HG03159 (cell line): Measurements from ENCODE around the gene ADAM21.
"Not testable (repeated sequence)": the region's sequence is repeated elsewhere in the genome, so short reads cannot be mapped to it uniquely, and the experiment has no call there.

ENCODE experiments used
- ATAC-seq: cut with Tn5 transposase; IDR thresholded peaks from one replicate; pipeline ENCODE4 v1.9.1; 2021; ENCODE audit warnings: mild to moderate bottlenecking, moderate library complexity; ENCODE audit not compliant: unreplicated experiment

ADAM21 gene

DNA sequence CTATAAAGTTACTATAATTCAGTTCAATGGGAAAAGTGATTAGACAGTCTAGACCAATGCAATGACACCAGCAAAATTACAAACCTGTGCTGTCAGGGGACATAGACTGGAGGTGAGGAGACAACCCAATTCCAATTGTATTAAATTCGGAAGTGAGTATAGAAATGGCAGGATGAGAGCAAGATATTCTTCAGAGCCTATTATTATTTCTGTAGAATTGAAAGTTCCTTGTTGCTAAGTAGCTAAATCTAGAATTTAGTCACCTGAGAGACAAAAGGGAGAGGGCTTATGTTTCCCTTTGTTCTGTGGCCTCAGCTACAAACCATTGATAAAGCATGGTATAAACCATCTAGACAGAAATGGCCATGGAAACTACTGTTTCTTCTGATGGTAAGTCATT lies at the start of gene ADAM21:
ADAM21 (plus strand) TSS at position 301 of the 400 bp plus-strand sequence. CDS start 5,326 bp downstream, outside the sequence.
- no peak for ATAC-seq

DNA sequence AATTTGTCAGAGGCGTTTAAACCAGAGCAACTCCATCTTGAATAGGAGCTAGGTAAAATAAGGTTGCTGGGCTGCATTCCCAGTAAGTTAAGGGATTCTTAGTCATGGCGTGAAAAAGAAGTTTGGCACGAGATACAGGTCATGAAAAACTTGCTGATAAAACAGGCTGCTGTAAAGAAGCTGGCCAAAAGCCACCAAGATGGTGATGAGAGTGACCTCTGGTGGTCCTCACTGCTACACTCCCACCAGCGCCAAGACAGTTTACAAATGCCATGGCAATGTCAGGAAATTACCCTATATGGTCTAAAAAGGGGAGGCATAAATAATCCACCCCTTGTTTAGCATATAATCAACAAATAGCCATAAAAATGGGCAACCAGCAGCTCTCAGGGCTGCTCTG lies 48.6 kb upstream of the ADAM21 start:
- ATAC-seq = not testable (repeated sequence)

DNA sequence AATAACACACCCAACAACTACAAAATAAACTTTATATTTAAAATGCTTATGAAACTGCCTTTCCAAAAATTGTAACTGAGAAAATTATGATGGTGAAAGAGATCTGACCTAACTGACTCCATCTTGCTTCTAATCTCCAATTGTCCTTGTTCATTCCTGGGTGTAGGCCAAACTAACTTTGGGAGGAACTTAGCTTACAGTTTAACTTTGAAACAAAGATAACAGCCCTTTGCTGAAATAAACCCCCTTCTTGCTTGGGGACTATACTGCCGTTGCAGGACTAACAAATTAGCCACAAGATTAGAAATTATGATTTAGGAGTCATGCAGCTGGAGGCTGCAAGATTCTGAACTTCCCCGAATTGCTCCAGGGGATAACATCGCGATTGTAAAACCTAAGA lies 45.8 kb upstream of the ADAM21 start:
- ATAC-seq = not testable (repeated sequence)

DNA sequence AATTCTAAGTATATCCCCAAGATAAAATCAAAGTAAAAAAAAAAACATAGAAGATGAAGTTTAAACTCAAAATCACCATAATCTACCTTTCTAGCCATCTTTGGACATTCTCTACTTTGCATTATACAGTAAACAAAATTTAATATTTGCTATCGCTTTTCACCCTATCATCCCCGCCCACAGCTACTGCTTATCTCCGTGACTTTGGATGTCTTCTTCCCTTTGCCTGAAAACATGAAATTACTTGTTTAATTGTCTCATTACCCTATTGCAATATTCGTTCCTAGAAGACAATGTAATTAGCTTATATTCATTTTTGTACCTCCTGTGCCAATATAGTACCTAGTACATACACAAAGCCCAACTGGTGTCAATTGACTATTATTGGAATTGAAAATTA lies 44.4 kb upstream of the ADAM21 start:
- ATAC-seq = no peak

DNA sequence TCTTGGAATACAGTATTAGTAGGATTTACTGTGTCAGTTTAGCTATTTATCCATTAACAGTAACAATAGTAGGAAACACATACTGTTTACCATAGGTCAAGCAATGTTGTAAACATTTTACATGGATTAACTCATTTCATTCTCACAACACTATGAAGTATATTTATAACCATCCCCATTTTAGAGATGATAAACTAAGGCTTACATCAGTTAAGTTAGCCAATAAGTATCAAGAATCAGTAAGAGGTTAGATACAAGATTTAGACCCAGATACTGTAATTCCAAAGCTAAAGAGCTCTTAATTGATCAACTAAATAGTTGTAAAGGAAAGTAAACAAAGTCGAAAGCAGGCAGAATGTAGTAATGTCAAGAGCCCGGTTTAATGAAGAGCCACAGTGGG lies 36.2 kb upstream of the ADAM21 start:
- ATAC-seq = no peak

DNA sequence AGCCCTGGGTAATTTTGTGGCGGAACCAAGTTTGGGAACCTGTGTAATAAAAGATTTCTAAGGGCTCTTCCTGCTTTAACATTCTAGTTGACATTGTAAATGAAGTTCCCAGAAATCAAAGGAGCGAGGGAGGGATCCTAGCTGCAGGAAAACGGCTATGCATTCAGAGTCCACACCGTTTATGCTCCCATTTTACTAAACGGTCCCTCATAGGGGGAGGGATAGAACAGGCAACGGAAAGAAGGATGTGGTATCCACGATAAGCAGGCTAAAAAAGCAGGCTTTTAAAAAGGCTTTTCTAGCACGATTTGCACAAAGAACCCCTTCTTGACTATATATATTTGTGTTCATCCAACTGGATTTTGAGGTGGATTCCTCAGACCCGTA lies 35.6 kb upstream of the ADAM21 start:
- ATAC-seq = peak; percentile 4

DNA sequence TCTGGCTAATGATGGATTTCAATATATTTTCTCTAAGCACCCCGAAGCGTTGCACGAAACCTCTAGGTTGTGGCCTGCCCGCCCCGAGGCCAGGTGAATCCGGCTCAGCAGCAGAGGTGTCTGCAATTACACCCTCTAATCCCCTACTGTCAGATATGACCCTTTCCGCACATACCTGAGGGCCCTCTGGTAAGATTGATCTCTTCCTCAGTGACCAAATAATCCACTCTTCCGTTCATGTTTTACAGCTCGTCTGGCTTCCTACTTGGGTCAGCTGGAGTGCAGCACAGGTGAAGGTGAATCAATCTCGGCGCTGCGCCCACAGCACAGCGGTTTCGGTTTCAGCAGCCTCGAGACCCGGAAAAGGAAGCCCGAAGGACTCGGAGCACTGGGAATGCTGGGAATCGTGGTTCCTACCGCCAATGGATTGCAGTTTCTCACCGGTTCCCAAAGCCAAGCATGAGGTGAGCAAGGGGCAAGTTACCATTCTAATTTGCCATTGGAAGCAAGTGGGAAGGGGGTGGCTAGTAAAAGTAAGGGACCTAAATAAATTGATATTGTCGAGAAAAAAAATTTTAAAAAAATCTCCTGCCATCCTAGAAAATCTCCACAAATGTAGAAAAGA lies 35.1 kb upstream of the ADAM21 start, which contains the start of gene SYNJ2BP:
SYNJ2BP (minus strand) TSS at position 366 of the 625 bp plus-strand sequence; CDS start at position 239, 127 bp downstream.
- peak; percentile 63 for ATAC-seq

DNA sequence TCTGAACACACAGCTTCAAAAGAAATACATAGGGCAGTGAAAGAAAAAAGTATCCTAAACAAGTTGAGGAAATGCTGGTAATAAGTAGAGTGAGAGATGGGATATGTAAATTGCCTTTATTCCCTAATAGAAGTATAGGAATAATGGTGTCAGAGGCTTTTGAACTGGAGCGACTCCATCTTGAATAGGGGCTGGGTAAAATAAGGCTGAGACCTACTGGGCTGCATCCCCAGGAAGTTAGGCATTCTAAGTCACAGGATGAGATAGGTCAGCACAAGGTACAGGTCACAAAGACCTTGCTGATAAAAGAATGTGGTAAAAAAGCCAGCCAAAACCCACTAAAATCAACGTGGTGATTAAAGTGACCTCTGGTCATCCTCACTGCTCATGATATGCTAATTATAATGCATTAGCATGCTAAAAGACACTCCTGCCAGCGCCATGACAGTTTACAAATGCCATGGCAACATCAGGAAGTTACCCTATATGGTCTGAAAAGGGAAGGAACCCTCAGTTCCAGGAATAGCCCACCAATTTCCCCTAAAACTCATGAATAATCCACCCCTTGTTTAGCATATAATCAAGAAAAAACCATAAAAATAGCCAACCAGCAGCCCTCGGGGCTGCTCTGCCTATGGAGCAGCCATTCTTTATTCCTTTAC lies 32.6 kb upstream of the ADAM21 start:
- ATAC-seq = not testable (repeated sequence)

DNA sequence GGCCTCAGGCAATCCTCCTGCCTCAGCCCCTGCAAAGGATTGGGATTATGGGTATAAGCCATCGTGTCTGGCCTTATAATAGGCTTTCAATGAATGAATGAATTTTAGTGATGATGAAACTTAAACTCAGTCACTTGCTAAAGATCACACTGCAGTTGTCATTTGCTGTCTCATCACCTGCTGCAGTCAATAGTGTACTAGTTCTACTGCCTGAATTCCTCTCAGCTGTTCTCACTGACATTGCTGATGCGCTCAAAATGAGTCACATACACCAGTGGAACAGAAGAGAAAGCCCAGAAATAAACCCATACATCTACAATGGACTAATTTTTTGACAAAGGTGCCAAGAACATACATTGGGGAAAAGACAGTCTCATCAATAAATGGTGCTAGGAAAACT lies 29.4 kb upstream of the ADAM21 start:
- ATAC-seq = no peak

DNA sequence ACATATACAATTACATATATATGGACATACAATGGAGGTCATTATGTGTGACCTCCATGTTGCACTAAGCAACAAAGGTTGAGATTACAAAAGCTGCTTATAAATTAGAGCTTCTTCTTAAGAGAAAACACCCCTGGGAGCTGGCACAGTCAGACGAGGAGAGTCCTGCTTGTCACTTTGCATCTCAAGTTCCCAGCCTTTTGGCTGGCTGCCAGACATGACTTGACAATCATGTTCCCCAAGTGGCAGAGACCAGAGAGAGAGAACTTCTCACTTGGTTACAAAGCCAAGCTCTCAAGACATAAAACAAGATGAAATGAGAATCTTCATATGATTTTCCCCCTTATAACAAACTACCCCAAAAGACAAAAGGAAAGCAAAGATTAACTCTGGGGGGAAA lies 26.6 kb upstream of the ADAM21 start:
- no peak for ATAC-seq

DNA sequence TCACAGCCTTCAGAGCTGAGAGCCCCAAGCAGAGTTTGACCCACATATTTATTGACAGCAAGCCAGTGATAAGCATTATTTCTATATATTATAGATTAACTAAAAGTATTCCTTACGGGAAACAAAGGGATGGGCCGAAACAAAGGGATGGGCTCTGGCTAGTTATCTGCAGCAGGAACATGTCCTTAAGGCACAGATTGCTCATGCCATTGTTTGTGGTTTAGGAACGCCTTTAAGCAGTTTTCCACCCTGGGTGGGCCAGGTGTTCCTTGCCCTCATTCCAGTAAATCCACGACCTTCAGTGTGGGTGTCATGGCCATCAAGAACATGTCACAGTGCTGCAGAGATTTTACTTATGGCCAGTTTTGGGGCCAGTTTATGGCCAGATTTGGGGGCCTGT lies 25.4 kb upstream of the ADAM21 start:
- not testable (repeated sequence) for ATAC-seq

DNA sequence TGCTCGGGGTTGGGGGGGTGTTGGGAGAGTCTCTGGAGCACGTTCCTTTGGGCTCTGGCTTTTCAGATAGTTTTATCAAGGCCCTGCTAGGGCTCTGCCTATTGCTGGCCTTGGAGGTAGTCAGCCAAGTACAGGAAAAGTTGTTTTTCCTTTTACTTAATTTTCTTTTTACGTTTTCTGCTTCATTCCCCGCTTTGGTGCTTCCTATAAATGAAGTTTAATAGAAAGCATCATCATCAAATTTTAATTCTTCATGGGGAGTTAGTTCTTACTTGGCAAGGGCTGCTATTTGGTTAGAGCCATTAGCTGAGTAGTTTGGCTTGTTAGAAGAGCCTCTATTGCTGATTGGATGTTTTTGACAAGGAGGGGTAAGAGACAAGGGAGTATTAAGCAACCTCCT lies 15.1 kb upstream of the ADAM21 start:
- ATAC-seq = no peak

DNA sequence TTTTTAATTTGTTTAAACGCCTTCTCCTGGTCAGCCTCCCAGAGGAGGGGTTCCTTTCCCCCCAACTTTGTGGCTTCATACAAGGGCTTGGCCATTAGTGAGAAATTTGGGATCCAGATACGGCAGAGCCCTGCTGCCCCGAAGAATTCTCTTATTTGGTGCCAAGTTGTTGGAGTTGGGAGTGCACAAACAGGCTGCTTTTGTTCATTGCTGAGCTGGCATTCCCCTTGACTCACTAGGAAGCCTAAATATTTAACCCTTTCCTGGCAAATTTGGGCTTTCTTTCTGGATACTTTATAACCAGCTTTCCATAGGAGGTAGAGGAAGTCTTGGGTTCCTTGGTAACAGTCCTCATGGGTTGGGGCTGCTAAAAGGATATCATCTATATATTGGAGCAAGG lies 10.3 kb upstream of the ADAM21 start:
- no peak for ATAC-seq

DNA sequence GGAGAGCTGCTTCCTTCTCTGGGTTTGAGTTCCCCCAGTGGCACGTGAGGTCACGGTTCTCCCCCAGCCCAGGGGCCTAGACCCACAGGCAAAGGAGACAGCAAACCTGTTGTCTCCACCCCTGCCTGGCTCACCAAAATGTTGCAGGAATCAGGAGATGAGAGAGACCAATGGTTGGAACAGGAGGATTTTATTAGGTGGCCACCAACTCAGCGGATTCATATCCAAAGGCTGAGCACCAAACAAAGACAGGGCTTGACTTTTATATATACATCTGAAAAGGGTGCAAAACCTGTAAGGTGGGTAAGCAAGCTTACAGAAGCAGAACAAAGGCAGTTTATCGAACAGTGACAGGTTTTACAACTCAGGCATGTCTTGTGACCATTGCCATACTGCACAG lies 9.2 kb upstream of the ADAM21 start:
- ATAC-seq = no peak

DNA sequence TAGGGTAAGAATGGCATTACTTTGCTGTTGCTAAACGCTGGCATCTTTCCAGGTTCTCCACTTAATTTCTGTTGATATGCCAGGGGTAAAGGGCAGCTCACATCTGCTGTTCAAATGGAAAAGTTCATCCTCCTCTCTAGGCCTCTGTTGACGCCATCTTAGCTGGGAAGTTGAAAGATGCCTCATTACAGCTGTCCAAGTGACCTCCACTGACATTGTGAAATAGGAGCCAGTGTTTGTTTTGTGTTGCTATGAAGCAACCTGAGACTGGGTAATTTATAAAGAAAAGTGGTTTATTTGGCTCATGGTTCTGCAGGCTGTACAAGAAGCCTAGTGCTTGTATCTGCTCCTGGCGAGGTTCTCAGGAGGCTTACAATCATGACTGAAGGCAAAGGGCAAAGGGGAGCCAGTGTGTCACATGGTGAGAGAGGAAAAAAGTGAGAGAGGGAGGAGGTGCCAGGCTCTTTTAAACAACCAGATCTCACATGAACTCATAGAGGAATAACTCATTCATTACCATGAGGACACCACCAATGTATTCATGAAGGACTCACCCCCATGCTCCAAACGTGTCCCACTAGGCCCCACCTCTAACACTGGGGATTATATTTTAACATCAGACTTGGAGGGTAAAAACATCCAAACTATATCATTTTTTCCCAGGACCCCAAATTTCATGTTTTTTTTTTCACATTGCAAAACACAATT lies 3.2 kb upstream of the ADAM21 start:
- no peak for ATAC-seq

DNA sequence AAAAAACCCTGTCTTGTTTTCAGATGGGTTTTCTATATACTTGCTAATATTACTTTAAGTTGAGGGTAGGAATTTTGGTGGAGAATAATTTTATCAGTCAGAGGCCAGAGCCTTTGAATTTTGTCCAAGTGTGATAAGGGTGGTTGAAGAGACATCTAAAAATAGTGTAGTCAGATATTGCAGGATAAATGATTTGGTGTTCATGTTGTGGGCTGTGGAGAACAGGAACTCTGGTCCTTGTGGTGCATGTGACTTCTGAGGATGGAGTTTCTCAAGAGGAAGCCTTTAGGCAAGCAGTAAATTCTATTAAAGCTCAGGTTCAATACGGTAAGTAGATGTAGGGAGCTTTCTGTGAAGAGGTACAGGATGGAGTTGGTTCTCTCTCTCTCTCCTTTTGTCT lies 2.8 kb downstream of the ADAM21 start:
- no peak for ATAC-seq

DNA sequence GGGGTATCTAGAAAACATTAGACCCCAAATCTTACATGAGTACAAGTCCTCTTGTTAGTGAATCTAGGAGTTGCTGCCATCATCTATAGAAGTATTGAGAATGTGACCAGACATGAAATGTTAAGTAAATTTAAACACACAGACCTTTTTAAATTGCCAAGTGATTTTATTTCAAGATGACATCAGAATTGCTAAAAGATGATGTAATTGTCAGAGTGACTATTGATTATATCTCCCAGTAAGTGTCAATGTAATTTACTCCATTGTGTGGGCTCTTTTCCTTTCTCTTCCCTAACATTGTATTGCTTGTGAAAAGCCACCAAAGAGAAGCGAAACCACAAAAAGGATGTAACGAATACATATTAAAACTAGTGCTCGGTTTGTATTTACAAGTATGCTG lies 16.8 kb downstream of the ADAM21 start:
- no peak for ATAC-seq

DNA sequence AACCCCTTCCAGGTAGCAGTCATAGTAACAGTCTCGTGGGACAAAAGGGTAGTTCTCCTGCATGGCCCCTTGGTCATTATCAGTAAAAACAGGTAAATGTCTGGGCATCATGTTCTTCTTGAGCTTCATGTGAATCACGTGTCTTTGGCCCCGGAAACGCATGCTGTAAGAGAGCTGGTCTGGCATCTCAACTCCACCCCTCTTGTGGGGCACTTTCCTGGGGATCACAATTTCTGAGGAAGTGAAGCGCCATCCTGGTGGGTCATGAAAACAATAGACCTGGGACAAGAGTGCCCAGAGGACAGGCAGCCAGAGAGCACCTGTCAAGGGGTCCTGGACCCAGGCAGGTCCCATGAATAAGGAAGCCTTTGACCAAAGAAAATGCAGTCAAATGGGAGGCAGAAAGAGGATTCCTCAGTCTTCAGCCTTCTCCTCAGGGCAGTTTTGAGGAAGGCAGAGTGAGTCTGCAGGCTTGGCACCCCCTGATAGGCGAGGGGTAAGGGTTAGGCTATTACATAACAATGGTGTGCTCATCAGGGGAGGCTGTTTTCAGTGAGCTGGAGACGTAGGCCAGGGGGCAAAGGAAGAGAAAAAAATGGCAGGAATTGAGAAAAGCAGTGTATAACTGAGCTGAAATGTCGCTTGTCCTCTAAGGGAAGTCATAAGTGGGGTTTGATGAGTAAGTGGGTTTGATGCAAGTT lies 19.0 kb downstream of the ADAM21 start:
- ATAC-seq = not testable (repeated sequence)

DNA sequence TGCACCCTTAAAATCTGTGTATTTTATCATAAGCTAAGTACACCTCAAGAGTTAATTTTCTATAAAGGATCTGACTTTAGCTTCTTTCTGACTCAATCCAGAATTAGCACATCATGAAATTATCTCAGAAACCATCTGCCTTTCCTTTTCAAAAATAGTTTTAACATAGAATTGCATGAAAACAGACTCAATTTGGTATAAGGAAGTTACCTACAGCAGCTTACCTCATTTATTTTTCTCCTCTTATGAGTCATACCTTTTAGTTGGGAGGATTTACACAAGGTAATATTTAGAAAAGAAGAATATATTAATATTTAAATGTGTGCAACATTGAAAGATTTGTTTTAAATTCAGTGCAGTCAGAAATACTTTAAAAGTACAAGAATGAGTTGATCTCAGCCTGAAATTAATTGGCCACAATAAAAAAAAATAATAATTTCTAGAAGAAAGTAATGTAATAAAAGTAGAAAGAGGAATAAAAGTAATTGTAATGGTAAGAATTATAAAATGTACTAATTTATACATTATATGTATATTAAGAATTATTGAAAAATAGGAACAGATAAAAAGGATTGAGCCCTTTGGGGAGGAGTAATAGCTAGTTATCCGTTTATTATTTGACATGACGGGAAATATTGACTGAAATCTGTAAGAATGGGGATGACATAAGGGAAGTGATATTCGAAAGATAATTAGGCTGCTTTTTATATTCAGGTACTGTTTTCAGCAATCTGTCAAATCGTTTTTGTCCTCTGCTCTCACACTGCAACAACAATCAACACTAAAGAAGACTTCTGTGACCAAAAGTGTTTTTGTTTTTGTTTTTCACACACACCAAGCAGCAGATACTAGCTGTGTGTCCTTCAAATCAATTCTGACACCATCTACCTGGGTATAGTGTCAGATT lies 20.5 kb downstream of the ADAM21 start:
- no peak for ATAC-seq

DNA sequence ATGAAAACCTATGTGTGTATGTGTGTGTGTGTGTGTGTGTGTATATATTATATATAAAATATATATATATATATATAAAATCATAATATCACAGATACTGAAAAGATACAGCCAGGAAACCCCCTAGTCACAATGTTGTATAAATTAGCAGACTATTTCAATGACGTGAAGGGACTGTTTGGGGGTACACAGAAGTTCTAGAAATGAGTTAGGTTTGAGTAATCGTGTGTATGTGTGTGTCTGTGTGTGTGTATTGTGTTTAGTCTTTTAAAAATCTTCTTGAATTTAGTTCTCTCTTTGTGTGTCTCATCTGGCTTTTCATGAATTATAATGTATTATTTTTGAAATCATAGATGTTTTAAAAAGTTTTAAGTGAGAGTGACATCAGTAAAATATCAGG lies 21.9 kb downstream of the ADAM21 start:
- ATAC-seq = no peak
